GM04504 (cell line): ENCODE measurements around the gene ASTL.

Experiments
- DNase-seq: peaks from one replicate; pipeline ENCODE4 v3.0.0-alpha.2; 2012; ENCODE audit warnings: low read depth

Gene ASTL

DNA sequence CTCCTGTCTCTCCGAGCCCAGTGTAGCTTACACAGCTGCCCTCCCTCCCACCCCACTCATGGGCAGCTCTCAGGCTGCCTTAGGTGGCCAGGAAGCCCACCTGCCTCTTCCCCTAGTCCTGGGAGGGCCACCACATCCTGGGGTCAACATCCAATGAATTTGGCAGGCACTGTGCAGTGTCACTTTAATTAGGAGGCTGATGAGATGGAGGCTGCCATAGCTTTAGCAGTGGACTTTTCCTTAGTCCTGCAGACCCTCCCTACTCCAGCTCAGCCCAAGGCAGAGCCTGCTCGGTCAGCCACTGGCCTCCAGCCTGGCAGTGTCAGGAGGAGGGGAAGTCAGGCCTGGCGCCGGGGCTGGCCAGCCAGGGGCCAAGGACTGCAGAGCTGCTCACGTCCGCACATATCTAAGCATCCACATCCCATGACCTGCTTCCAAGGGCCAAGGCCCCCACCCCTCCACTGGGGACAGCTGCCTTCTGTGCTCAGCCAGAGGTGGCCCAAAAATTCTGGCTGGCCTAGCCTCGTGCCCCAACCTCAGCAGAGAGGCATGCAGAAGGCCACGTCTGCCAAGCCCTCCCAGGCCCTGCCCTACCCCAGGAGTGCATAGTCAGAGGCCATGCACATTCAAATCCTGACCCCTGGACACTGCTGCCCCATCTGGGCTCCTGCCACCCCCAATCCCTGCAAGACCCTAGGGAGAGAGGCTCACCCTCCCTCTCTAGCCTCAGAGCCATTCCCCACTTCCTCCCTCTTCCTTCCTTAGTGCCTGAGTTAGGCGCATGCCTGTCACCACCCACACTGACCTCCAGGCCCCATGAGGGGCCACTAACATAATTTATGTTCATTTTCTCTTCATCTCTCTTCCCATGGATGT is 55.0 kb downstream of the ASTL start:
- DNase-seq = no peak

DNA sequence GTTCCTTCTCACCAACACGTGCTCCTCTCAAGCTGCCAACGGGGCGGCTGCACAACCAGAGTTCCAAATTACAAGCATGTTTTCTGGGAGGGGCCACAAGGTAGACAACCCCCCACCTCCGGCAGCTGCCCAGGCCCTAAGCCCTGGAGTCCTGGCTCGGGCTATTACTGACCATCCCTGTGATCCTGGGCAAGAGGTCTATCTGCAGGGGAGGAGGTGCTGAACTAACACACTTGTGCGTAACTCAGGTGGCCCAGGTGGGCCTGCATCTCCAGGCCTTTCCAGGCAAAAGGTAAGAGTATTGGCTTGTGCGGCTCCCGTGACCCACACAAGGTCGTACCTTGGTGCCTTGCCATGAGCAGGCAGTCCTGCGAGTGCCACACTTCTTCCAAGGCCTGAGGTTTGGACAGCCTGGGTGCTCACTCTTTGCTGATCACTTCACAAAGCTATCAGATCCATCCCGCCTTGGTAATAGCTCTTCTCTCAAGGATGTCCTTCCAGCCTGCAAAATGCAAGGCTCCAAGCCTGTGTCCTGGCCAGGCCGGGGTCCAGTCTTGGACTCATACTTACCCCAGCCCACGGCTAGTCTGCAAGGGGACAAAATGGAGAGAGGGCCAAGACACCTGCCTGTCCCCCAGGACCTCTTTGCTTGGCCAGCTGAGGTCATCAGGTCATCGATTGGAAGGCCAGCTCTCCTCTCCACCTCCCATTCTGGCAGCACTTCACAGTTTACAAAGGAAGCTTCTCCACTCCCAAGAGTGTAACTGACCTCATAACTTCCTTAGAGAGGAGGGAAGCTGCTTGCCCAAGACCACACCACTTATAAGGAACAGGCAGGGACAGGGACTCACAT is 55.9 kb downstream of the ASTL start:
- no peak for DNase-seq

DNA sequence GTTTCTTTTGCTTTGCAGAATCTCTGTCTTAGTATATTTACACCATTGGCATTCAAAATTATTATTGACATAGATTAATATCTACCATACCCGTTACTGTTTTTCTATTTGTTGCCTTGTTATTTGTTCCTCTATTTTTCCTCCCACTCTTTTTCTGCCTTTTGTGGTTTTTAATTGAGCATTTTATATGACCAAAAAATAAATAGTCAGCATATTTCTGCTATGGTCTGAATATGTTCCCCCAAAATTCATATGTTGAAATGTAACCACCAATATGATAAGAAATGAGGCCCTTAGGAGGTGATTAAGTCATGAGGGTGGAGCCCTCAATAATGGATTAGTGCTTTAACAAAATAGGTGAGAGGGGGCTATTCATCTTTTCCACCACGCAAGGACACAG is 57.3 kb downstream of the ASTL start:
- no peak for DNase-seq

DNA sequence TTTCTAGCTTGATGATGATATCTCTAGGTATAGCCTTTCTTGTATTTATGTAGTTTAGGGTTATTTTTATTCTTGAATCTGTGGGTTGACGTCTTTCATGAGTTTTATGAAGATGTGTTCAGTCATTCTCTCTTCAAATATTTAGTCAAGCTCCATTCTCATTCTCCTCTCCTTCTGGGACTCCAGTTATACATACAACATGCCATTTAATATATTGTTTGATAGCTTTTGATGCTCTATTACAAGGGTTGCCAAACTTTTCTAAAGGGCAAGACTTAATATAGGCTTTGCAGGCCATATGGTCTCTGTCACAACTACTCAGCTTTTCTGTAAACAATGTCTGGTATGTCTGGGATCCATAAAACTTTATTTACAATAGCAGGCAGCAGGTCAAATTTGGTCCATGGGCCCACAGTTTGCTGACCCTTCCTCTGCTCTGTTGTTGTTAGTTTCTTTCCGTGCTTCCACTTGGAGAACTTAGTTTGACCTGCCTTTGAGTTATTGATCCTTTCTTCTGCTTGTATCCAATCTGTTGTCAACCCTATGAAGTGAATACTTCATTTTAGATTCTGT is 63.0 kb downstream of the ASTL start:
- no peak for DNase-seq

DNA sequence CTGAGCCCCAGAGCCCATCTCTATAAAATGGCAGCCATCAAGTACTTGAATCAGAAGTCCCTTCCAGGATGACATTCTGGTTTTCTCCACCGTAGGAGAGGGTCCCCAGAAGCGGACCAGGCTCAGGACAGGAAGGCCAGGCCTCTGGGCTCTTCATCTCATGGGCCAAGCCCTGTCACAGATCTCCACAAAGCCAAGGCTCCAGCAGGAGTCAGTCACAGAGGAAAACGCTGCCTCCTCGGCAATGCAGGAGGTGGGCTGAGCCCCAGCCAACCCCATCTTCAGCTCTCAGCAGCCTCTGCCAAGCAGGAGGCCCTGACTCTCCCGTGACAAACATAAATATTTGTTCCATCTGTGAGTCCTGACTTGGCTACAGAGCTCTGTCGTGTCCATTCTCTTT is 64.1 kb downstream of the ASTL start:
- no peak for DNase-seq

DNA sequence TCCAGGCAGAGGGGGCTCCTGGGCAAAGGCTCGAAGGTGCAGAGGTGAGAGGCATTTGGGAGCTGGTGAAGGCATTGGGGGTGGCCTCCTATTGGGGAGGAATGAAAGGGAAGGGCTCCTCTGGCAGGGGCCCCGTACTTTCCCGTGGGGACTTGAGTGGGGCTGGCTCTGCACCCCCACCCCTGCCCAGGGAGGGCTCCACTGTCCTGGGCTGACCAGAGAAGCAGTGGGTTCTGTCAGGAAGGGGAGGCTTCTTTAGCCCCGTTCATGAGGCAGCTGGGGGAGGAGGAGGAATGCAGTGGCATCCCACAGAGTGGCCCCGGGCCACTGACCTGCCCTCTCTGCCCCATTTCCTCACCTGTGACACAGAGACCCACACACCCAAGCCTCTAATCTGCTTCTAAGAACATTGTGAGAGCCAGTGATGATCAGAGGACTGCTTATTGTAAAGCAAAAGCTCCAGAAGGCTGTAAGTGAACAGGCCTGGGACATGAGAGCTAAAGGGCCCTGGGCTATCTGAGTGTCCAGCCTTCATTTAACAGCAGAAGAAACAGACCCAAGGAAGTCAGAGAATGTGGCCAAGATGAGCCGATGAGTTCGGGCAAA is 65.0 kb downstream of the ASTL start:
- DNase-seq = no peak
